Heart left ventricle (tissue), 16 donors: ENCODE measurements around the gene GDA. TPM values are rescaled to one million over a fixed set of nuclear protein-coding genes. Genes with fewer than 3 reads are reported as not detected.

Experiments
- ATAC-seq, 4 donors: fragments of 200-7000 bp; cut with Tn5 transposase; one replicate each; pipeline ENCODE4 v1.9.1; 2020 to 2022; ENCODE audit warnings: moderate library complexity in 4 of 4, mild to moderate bottlenecking in 3 of 4, moderate number of reproducible peaks in 1 of 4
- DNase-seq, 5 donors: peaks; one replicate each; pipeline ENCODE4 v3.0.0-alpha.2; 2020
- H3K27ac ChIP-seq, 12 donors: fragments of 200-600 bp; sonication (generic) in 4 of 12; one replicate each; pipeline versions ENCODE4 v1.5.0 to v1.8.0; 2016 to 2022; ENCODE audit warnings: mild to moderate bottlenecking in 2 of 12
- H3K27me3 ChIP-seq, 9 donors: fragments of 200-600 bp; sonication (generic) in 2 of 9; one replicate each; pipeline versions ENCODE4 v1.5.1 to v1.8.0; 2016 to 2022; ENCODE audit warnings: mild to moderate bottlenecking in 3 of 9
- H3K36me3 ChIP-seq, 9 donors: fragments of 200-600 bp; sonication (generic) in 2 of 9; one replicate each; pipeline versions ENCODE4 v1.5.0 to v1.8.0; 2018 to 2022; ENCODE audit warnings: mild to moderate bottlenecking in 2 of 9
- H3K4me1 ChIP-seq, 12 donors: fragments of 200-600 bp; sonication (generic) in 4 of 12; one replicate each; pipeline versions ENCODE4 v1.5.0 to v1.8.0; 2016 to 2022; ENCODE audit warnings: mild to moderate bottlenecking in 3 of 12
- H3K4me3 ChIP-seq, 12 donors: fragments of 200-600 bp; sonication (generic) in 4 of 12; one replicate each; pipeline versions ENCODE4 v1.5.0 to v1.8.0; 2017 to 2022; ENCODE audit warnings: mild to moderate bottlenecking in 9 of 12, moderate library complexity in 4 of 12
- H3K9me3 ChIP-seq, 12 donors: fragments of 200-600 bp; sonication (generic) in 4 of 12; one replicate each; pipeline versions ENCODE4 v1.5.0 to v1.8.0; 2016 to 2022; ENCODE audit warnings: mild to moderate bottlenecking in 1 of 12
- POLR2A ChIP-seq, 2 donors: fragments of 450-650 bp; IDR thresholded peaks; one replicate each; pipeline ENCODE4 v1.6.1; 2017; ENCODE audit warnings: antibody characterized with exemption in 2 of 2, mild to moderate bottlenecking in 2 of 2, moderate library complexity in 2 of 2
- WGBS, 4 donors: extraction: QIAGEN DNeasy Blood & Tissue Kit in 2 of 4; methylation state at CpG; one replicate each; pipeline versions ENCODE4 v1.1.5 to v1.1.7; 2013 to 2018; 5-methylcytosine and 5-hydroxymethylcytosine counted together
- intact Hi-C, 10 donors: fragments of 100-400 bp; cut with DNase I; formaldehyde crosslinking; loops; one replicate each; pipeline versions ENCODE4 v1.11.1 to v1.14.2; 2022
- long read RNA-seq, 3 donors: library from polyadenylated mRNA; unstranded; transcript quantifications; one replicate each; pipeline ENCODE4 v2.0.0, GENCODE V29; 2020 to 2021
- polyA plus RNA-seq, 2 donors: library from polyadenylated mRNA; stranded (reverse); fragments of 200-250 nt; gene quantifications; one replicate each; pipeline ENCODE4 v1.2.3, GENCODE V29; 2013
- total RNA-seq, 9 donors: library from RNA; depleted of rRNA in 2 of 9; stranded (reverse); fragments of >200 nt in 2 of 9; fragmentation: NEBNext Ultra II Directional in 3 of 9; extraction: Animal tissue kit (Norgen Biotek cat#: 25700) in 3 of 9; gene quantifications; one replicate each; pipeline versions ENCODE4 v1.1.0 to v1.2.4, GENCODE V29; 2016 to 2023
- TF ChIP-seq, protein P1 (sequence below), 12 donors: fragments of 200-600 bp; sonication (generic) in 4 of 12; IDR thresholded peaks; one replicate each; pipeline versions ENCODE4 v1.5.0 to v1.8.0; 2018 to 2022; ENCODE audit warnings: antibody characterized with exemption in 12 of 12, mild to moderate bottlenecking in 5 of 12
- donor health status: ischemic (EF 13 %, LVEDD 7.1; RV severe dilation, severe dysfunction).
- donor health status: healthy with polysubstance abuse.
- donor health status: DM: no; HTN: yes; CAD: no.
- donor health status: DM: no; HTN: no; CAD: no.
- donor health status: ischemic (EF 25% LVEDD 6.9; RV normal size, moderate dysfunction).
- donor health status: ischemic (EF 25% LVEDD 5.7; RV mildly dilated, moderate dysfunction).
- donor health status: healthy.
- donor health status: DM: yes; HTN: yes; CAD: no.
- donor health status: ischemic (EF 35%, LVEDD 5.7; RV mildly dilated, moderate dysfunction).
- donor health status: nonischemic (EF 11% LVEDD 7.7; RV severe dilation, severe dysfunction).
- donor health status: DM: yes; HTN: yes; CAD: no.
- donor health status: PGD.
- donor health status: ischemic (EF 29% LVEDD 5.4; RV normal size, mild dysfunction).
- donor health status: nonischemic (EF 23%, LVEDD 6.1; RV moderate dilation, normal function).

Gene GDA
- 1 to 10 TPM in 1 of 9 donors, under 1 TPM in 4, not detected in 4; 0.12 to 1.1 (median 0.22) TPM for total RNA-seq
- under 1 TPM in 1 of 2 donors, not detected in 1; 0.08 TPM for polyA plus RNA-seq
- long read RNA-seq, donor 1, result 0 reads
- long read RNA-seq, donor 2, result 0 reads
- long read RNA-seq, donor 3, result 0 reads

DNA sequence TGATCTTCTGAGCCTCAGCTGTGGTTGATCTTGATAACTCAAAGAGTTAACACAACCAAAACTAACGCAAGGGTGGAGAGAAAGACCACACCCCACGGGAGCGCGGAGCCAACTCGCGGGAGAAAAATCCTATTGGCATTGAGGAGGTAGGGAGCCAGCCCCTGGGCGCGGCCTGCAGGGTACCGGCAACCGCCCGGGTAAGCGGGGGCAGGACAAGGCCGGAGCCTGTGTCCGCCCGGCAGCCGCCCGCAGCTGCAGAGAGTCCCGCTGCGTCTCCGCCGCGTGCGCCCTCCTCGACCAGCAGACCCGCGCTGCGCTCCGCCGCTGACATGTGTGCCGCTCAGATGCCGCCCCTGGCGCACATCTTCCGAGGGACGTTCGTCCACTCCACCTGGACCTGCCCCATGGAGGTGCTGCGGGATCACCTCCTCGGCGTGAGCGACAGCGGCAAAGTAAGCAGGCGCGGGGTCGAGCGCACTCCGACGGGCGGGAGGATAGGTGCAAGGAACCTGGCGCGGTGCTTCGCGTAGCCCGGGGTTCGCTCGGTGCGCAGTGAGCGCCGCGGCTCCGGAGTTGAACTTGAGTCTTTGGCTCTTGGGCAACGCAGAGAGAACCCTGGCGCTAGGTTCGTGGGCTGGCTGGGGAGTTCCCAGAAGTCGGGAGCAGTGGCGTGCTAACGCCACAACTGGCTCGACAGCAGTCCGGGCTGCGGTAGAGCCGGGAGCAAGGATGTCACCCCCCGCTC is at the start of gene GDA:
Gene GDA (plus strand): TSS at position 210 of the 745 bp plus-strand sequence. CDS start 120 bp downstream, at position 330.
- peak in 2 of 4 donors; percentile 28 to 39 for ATAC-seq
- WGBS, 4 donors, result 2 to 6% (median 2%) methylated on average over 43 to 70 of the region's 70 CpGs

DNA sequence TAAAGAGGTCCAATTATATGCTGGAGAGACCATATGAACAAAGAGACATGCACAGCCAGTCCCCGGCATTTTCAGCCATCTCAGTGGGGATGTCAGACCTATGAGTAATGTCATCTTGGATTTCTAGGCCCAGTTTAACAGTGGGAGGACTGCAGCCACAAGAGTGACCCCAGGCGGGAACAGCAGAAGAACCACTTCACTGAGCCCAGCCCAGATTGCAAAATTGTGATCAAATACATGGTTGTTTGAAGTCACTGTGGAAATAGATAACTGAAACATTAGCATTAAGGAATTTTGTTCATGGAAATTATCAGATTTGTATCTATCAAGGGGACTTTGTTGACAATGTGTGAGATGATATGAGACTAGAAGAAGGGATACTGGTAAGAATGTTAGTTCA is 46.7 kb upstream of the GDA start:
- Histone ChIP-seq H3K36me3 (no peaks in the 10 kb centered on the region), H3K27ac (no peak overlapping the region), H3K27me3 (no peaks in the 10 kb centered on the region), H3K4me1 (no peaks in the 10 kb centered on the region), H3K4me3 (no peak overlapping the region), H3K9me3 (peaks cover 0 to 30% (median 0%) of the 10 kb centered on the region in 12 donors)
- no peak for DNase-seq
- intact Hi-C loops, result no loop called here
- no peak for ATAC-seq
- WGBS, 4 donors, result 79 to 92% (median 83%) methylated on average over 2 of the region's 2 CpGs
- no peak for TF ChIP-seq POLR2A (IDR thresholded peaks at IDR 0.05)
- TF ChIP-seq, protein P1, sequence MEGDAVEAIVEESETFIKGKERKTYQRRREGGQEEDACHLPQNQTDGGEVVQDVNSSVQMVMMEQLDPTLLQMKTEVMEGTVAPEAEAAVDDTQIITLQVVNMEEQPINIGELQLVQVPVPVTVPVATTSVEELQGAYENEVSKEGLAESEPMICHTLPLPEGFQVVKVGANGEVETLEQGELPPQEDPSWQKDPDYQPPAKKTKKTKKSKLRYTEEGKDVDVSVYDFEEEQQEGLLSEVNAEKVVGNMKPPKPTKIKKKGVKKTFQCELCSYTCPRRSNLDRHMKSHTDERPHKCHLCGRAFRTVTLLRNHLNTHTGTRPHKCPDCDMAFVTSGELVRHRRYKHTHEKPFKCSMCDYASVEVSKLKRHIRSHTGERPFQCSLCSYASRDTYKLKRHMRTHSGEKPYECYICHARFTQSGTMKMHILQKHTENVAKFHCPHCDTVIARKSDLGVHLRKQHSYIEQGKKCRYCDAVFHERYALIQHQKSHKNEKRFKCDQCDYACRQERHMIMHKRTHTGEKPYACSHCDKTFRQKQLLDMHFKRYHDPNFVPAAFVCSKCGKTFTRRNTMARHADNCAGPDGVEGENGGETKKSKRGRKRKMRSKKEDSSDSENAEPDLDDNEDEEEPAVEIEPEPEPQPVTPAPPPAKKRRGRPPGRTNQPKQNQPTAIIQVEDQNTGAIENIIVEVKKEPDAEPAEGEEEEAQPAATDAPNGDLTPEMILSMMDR (IDR thresholded peaks at IDR 0.05), result no peak

More for the DNA sequence above, at the start of gene GDA:
- intact Hi-C loops, result no loop called here
- Histone ChIP-seq H3K36me3 (no peaks in the 10 kb centered on the region), H3K4me1 (peaks cover 0 to 8% (median 0%) of the 10 kb centered on the region in 12 donors), H3K9me3 (no peaks in the 10 kb centered on the region), H3K4me3 (peak within 1 kb of the TSS in 6 of 12 donors; percentile 3 to 25 (median 21)), H3K27me3 (peaks cover 0 to 34% (median 12%) of the 10 kb centered on the region in 9 donors), H3K27ac (no peak within 1 kb of the TSS)
- TF ChIP-seq POLR2A (IDR thresholded peaks at IDR 0.05), result no peak
- TF ChIP-seq, protein P1 (IDR thresholded peaks at IDR 0.05), result no peak
- peak in 1 of 5 donors; percentile 62 for DNase-seq

DNA sequence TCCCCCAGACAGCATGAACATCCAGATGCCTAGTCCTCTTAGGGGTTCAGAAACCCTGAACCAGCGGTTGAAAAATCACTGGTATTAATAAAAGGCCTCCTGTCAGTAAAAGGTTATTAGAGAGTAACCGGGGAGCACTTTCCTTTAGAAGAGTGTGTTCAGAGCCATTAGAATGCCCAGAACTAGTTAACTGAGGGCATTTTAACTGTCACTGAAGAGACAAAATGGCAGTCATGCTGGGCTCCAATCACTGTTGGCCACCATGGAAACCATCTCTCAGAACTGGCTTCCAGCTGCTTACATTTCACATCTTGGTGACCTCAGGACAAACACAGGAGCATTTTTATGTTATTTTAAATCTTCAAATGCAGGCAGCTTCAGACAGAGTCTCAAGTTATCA is 36.2 kb upstream of the GDA start:
- 89 to 100% (median 94%) methylated on average over 2 of the region's 2 CpGs for WGBS, 4 donors
- H3K36me3 ChIP-seq, result no peaks in the 10 kb centered on the region
- DNase-seq (no peak), ATAC-seq (no peak)
- no peaks in the 10 kb centered on the region for H3K9me3 ChIP-seq
- no peaks in the 10 kb centered on the region for H3K27me3 ChIP-seq
- no peak overlapping the region for H3K27ac ChIP-seq
- H3K4me3 ChIP-seq, result no peak overlapping the region
- no peaks in the 10 kb centered on the region for H3K4me1 ChIP-seq
- intact Hi-C loops, result loop anchor here in 1 of 10 donors (5.0 kb wide), 1 partner anchor 954 kb away; no protein-coding TSS in a partner anchor
- TF ChIP-seq, protein P1 (IDR thresholded peaks at IDR 0.05), result no peak
- TF ChIP-seq POLR2A (IDR thresholded peaks at IDR 0.05), result no peak

DNA sequence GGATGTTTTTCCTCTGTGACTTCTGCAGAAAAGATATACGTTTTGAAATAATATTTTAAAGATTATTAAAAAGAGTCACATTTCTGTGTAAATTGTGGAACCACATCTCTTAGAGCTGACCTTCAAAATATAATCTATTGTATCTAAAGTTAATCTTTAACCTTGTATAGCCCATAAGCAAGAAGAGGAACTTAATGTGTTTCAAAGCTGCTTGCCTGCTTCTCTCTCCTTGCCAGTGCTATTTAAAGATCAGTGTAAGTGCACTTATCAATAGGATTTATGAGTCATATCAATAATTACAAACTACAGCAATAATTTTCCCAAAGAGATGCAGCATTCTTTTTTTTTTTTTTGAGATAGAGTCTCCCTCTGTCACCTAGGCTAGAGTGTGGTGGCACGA is 29.4 kb upstream of the GDA start:
- no peak for TF ChIP-seq POLR2A (IDR thresholded peaks at IDR 0.05)
- TF ChIP-seq, protein P1 (IDR thresholded peaks at IDR 0.05), result no peak
- no peak overlapping the region for H3K27ac ChIP-seq
- ATAC-seq, result no peak
- intact Hi-C loops, result no loop called here
- H3K36me3 ChIP-seq, result no peaks in the 10 kb centered on the region
- no peaks in the 10 kb centered on the region for H3K4me1 ChIP-seq
- no peak overlapping the region for H3K4me3 ChIP-seq
- H3K9me3 ChIP-seq, result no peaks in the 10 kb centered on the region
- WGBS, 4 donors, result 57 to 77% (median 69%) methylated on average over 2 of the region's 2 CpGs
- no peak for DNase-seq
- H3K27me3 ChIP-seq, result no peaks in the 10 kb centered on the region
